Esophagus muscularis mucosa (tissue), 4 donors: Measurements from ENCODE around the gene FFAR2. TPM values are rescaled to one million over a fixed set of nuclear protein-coding genes. Genes with fewer than 3 reads are reported as not detected.
A peak's percentile ranks its signal among the peaks of the same experiment; 100 is the strongest.

Experiments used
- DNase-seq: peaks from one replicate; pipeline ENCODE4 v3.0.0-alpha.2; 2017; ENCODE audit errors: extremely low spot score
- H3K27ac ChIP-seq, 4 donors: fragments of 200-600 bp; sonication (generic); replicated peaks in 1 of 4; 1 replicate in 3 of 4; 2 replicates in 1 of 4; pipeline ENCODE4 v1.5.1; 2016 to 2019; ENCODE audit warnings: mild to moderate bottlenecking in 1 of 4
- H3K27me3 ChIP-seq, 4 donors: fragments of 200-600 bp; sonication (generic); one replicate each; pipeline versions ENCODE4 v1.5.1 to v1.6.0; 2016 to 2019
- H3K36me3 ChIP-seq, 4 donors: fragments of 200-600 bp; sonication (generic); one replicate each; pipeline ENCODE4 v1.5.1; 2016 to 2019
- H3K4me1 ChIP-seq, 4 donors: fragments of 200-600 bp; sonication (generic); one replicate each; pipeline ENCODE4 v1.5.1; 2016 to 2019
- H3K4me3 ChIP-seq, 4 donors: fragments of 200-600 bp; sonication (generic); 1 replicate in 2 of 4; 2 replicates in 2 of 4; pipeline ENCODE4 v1.5.1; 2016 to 2019; ENCODE audit warnings: mild to moderate bottlenecking in 4 of 4, moderate library complexity in 1 of 4
- H3K9me3 ChIP-seq, 4 donors: fragments of 200-600 bp; sonication (generic); 1 replicate in 3 of 4; 2 replicates in 1 of 4; pipeline ENCODE4 v1.5.1; 2016 to 2019
- CTCF ChIP-seq, 3 experiments: fragments of 200-600 bp in 2 of 3; fragments of 450-650 bp in 1 of 3; sonication (generic) in 2 of 3; IDR thresholded peaks; one replicate each; pipeline ENCODE4 v1.5.1; 2017 to 2019; ENCODE audit warnings: antibody characterized with exemption in 3 of 3, mild to moderate bottlenecking in 2 of 3, moderate library complexity in 1 of 3
- EP300 ChIP-seq: sonication (generic); formaldehyde crosslinking; IDR thresholded peaks from one replicate; pipeline ENCODE4 v1.6.1; 2017; ENCODE audit warnings: antibody characterized with exemption
- POLR2A ChIP-seq: fragments of 450-650 bp; IDR thresholded peaks from one replicate; pipeline ENCODE4 v1.6.1; 2017; ENCODE audit warnings: antibody characterized with exemption, moderate library complexity, mild to moderate bottlenecking, low read depth
- POLR2AphosphoS5 ChIP-seq, 2 donors: sonication (generic); formaldehyde crosslinking; IDR thresholded peaks; one replicate each; pipeline ENCODE4 v1.6.1; 2017; ENCODE audit warnings: antibody characterized with exemption in 2 of 2
- WGBS: methylation state at CpG from one replicate; pipeline ENCODE4 v1.1.5; 2018; 5-methylcytosine and 5-hydroxymethylcytosine counted together
- intact Hi-C: fragments of 100-400 bp; cut with DNase I; formaldehyde crosslinking; loops from one replicate; pipeline ENCODE4 v1.15.1; 2023
- total RNA-seq, 4 donors: library from RNA; depleted of rRNA; stranded (reverse); fragments of >200 nt; gene quantifications; one replicate each; pipeline versions ENCODE4 v1.1.0 to v1.2.1, GENCODE V29; 2016

FFAR2 gene
- total RNA-seq, 4 donors from 2014 or later = 1.7 TPM; not detected in 3

- no peaks in the 10 kb centered on the region for H3K36me3 ChIP-seq
- peaks cover 0 to 80% (median 5%) of the 10 kb centered on the region in 4 donors for H3K27me3 ChIP-seq
- peak overlapping the region in 1 of 4 donors; percentile 31 for H3K27ac ChIP-seq
- 58% methylated on average over 3 of the region's 3 CpGs for WGBS
- H3K9me3 ChIP-seq = peaks cover 0 to 15% (median 5%) of the 10 kb centered on the region in 4 donors
- no peak overlapping the region for H3K4me3 ChIP-seq
- TF ChIP-seq POLR2A (no peak), POLR2AphosphoS5 (IDR thresholded peaks at IDR 0.05) (no peak), CTCF (IDR thresholded peaks at IDR 0.05) (no peak), EP300 (no peak)
- intact Hi-C loops = no loop called here
- DNase-seq = no peak
- H3K4me1 ChIP-seq = peaks cover 18 to 30% (median 26%) of the 10 kb centered on the region in 4 donors
Observed at GRCh38 chr19:35435896-35436295, 12.2 kb upstream of the FFAR2 start.

- Histone ChIP-seq H3K4me1 (peaks cover 18 to 30% (median 26%) of the 10 kb centered on the region in 4 donors), H3K27me3 (peaks cover 0 to 73% (median 5%) of the 10 kb centered on the region in 4 donors), H3K4me3 (peak overlapping the region in 1 of 4 donors; percentile 15), H3K36me3 (no peaks in the 10 kb centered on the region), H3K27ac (peak overlapping the region; percentile 11 to 60 (median 40)), H3K9me3 (peaks cover 0 to 7% (median 2%) of the 10 kb centered on the region in 4 donors)
- no peak for DNase-seq
- intact Hi-C loops = no loop called here
- WGBS = 9% methylated on average over 17 of the region's 17 CpGs
- TF ChIP-seq POLR2A = no peak
- no peak for TF ChIP-seq EP300
- peak in 1 of 2 donors; percentile 26 for TF ChIP-seq POLR2AphosphoS5 (IDR thresholded peaks at IDR 0.05)
- TF ChIP-seq CTCF (IDR thresholded peaks at IDR 0.05) = no peak
Observed at GRCh38 chr19:35436477-35437405, 11.3 kb upstream of the FFAR2 start.

GRCh38 chr19:35437406-35437951 lies 10.6 kb upstream of the FFAR2 start:
- H3K4me3 ChIP-seq = no peak overlapping the region
- TF ChIP-seq POLR2A (no peak), CTCF (IDR thresholded peaks at IDR 0.05) (no peak), POLR2AphosphoS5 (IDR thresholded peaks at IDR 0.05) (no peak), EP300 (no peak)
- H3K9me3 ChIP-seq = no peaks in the 10 kb centered on the region
- H3K27me3 ChIP-seq = peaks cover 0 to 65% (median 5%) of the 10 kb centered on the region in 4 donors
- DNase-seq = no peak
- H3K27ac ChIP-seq = peak overlapping the region in 2 of 4 donors; percentile 31 to 60
- 86% methylated on average over 15 of the region's 15 CpGs for WGBS
- no peaks in the 10 kb centered on the region for H3K36me3 ChIP-seq
- peaks cover 18 to 30% (median 26%) of the 10 kb centered on the region in 4 donors for H3K4me1 ChIP-seq
- intact Hi-C loops = no loop called here

- Histone ChIP-seq H3K36me3 (no peaks in the 10 kb centered on the region), H3K9me3 (no peaks in the 10 kb centered on the region), H3K27ac (no peak overlapping the region), H3K4me3 (no peak overlapping the region), H3K4me1 (peaks cover 18 to 30% (median 26%) of the 10 kb centered on the region in 4 donors), H3K27me3 (peaks cover 0 to 60% (median 5%) of the 10 kb centered on the region in 4 donors)
- DNase-seq = no peak
- TF ChIP-seq POLR2AphosphoS5 (IDR thresholded peaks at IDR 0.05) = no peak
- TF ChIP-seq CTCF (IDR thresholded peaks at IDR 0.05) = no peak
- no peak for TF ChIP-seq EP300
- TF ChIP-seq POLR2A = no peak
- intact Hi-C loops = no loop called here
- 61% methylated on average over 5 of the region's 5 CpGs for WGBS
Observed at GRCh38 chr19:35438096-35438495, 10.0 kb upstream of the FFAR2 start.
